GM19025 (cell line): ENCODE data around the gene FYTTD1.
"Not testable (repeated sequence)": the region's sequence is repeated elsewhere in the genome, so short reads cannot be mapped to it uniquely, and the experiment has no call there.

Source experiments
- ATAC-seq: cut with Tn5 transposase; IDR thresholded peaks from one replicate; pipeline ENCODE4 v1.9.1; 2021; ENCODE audit warnings: mild to moderate bottlenecking, low read depth, moderate library complexity; ENCODE audit not compliant: unreplicated experiment

The FYTTD1 gene

GRCh38 chr3:197749601-197750395 is at the start of gene FYTTD1:
TSS of gene FYTTD1 (plus strand) at chr3:197749883. CDS start at chr3:197749972, 89 bp downstream.
- ATAC-seq: peak; percentile 67

GRCh38 chr3:197700095-197700494 is 49.6 kb upstream of the FYTTD1 start:
- no peak for ATAC-seq

GRCh38 chr3:197701841-197702240 is 47.8 kb upstream of the FYTTD1 start:
- no peak for ATAC-seq

- no peak for ATAC-seq
These were observed 43.0 kb upstream of the FYTTD1 start for GRCh38 chr3:197706658-197707057.

GRCh38 chr3:197709135-197709534 is 40.5 kb upstream of the FYTTD1 start:
- no peak for ATAC-seq

- not testable (repeated sequence) for ATAC-seq
These were observed 38.7 kb upstream of the FYTTD1 start for GRCh38 chr3:197710965-197711364.

GRCh38 chr3:197711973-197712707 is 37.5 kb upstream of the FYTTD1 start:
- peak; percentile 85 for ATAC-seq

- no peak for ATAC-seq
These were observed 36.2 kb upstream of the FYTTD1 start for GRCh38 chr3:197713477-197713822.

GRCh38 chr3:197714251-197714650 is 35.4 kb upstream of the FYTTD1 start:
- ATAC-seq: no peak

GRCh38 chr3:197718891-197719290 is 30.8 kb upstream of the FYTTD1 start:
- no peak for ATAC-seq

- no peak for ATAC-seq
These were observed 29.0 kb upstream of the FYTTD1 start for GRCh38 chr3:197720694-197721093.

- ATAC-seq: no peak
These were observed 26.9 kb upstream of the FYTTD1 start for GRCh38 chr3:197722734-197723133.

- not testable (repeated sequence) for ATAC-seq
These were observed 21.8 kb upstream of the FYTTD1 start for GRCh38 chr3:197727878-197728277.

GRCh38 chr3:197728487-197728886 is 21.2 kb upstream of the FYTTD1 start:
- ATAC-seq: no peak

- no peak for ATAC-seq
These were observed 19.5 kb upstream of the FYTTD1 start for GRCh38 chr3:197730200-197730599.

- ATAC-seq: not testable (repeated sequence)
These were observed 18.9 kb upstream of the FYTTD1 start for GRCh38 chr3:197730770-197731169.

- not testable (repeated sequence) for ATAC-seq
These were observed 18.2 kb upstream of the FYTTD1 start for GRCh38 chr3:197731483-197731882.

- ATAC-seq: no peak
These were observed 16.6 kb upstream of the FYTTD1 start for GRCh38 chr3:197733042-197733441.

GRCh38 chr3:197734667-197735318 is 14.9 kb upstream of the FYTTD1 start:
- ATAC-seq: peak; percentile 30

- ATAC-seq: no peak
These were observed 13.6 kb upstream of the FYTTD1 start for GRCh38 chr3:197736010-197736490.
